GM19351 (cell line): ENCODE measurements around the gene SLC28A1.
A peak's percentile ranks its signal among the peaks of the same experiment; 100 is the strongest.

Source experiments
- ATAC-seq: cut with Tn5 transposase; IDR thresholded peaks from one replicate; pipeline ENCODE4 v1.9.1; 2021; ENCODE audit warnings: mild to moderate bottlenecking, moderate library complexity; ENCODE audit not compliant: unreplicated experiment

SLC28A1 gene

DNA sequence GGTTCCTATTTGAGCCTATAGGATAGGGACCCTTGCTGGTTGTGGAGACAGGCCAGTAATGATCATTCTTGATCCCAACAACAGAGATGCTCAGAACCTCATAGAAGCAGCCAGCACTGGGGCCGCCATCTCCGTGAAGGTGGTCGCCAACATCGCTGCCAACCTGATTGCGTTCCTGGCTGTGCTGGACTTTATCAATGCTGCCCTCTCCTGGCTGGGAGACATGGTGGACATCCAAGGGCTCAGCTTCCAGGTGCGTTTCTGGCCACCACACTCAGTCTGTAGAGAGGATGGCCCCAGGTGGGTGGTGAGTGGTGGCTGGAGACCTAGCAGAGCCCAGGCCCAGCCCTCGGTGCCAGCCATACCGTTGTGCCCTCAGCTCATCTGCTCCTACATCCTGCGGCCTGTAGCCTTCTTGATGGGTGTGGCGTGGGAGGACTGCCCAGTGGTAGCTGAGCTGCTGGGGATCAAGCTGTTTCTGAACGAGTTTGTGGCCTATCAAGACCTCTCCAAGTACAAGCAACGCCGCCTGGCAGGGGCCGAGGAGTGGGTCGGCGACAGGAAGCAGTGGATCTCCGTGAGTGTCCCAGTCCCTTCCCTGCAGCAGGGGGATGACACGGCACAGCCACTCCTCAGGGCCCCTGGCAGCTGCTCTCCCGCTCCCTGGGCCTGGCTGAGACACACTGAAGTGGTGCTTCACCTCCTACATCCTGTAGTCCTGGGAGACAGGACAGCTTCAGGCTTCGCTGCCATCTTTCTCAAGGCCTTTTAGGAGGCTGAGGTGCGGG, 50.7 kb downstream of the SLC28A1 start:
- no peak for ATAC-seq

DNA sequence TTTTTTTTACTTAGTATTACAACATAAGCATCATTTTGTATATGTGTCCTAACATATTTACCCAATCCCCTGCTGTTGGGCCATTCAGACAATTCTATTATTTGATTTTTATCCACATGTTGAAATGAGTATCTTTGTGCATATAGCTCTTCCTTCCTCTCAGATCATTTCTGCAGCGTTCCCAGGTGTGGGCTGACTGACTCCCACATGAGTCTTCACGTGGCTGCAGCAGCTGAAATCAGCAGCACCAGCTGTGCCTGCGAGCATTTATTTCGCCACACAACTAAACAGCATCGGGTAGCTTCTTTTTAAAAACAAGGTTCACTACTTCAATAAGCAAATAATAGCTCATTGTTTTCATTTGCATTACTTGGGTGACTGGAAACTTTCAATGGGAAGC, 52.7 kb downstream of the SLC28A1 start:
- no peak for ATAC-seq

DNA sequence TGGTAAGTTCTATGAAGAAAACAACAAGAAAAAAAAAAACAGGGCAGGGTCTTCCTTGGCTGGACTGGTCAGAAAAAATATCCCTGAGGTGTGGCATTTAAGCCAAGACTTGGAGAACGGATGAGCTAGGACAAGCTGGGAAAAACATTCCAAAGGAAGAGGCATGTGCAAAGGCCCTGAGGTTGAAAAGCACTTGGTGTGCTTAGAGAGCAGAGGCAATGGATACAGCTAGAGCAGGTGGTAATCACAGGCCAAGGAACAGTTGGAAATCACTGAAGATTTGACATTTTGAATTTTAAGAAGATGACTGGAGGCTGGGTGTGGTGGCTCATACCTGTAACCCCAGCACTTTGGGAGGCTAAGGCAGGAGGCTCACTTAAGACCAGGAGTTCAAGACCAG, 54.3 kb downstream of the SLC28A1 start:
- ATAC-seq = no peak

DNA sequence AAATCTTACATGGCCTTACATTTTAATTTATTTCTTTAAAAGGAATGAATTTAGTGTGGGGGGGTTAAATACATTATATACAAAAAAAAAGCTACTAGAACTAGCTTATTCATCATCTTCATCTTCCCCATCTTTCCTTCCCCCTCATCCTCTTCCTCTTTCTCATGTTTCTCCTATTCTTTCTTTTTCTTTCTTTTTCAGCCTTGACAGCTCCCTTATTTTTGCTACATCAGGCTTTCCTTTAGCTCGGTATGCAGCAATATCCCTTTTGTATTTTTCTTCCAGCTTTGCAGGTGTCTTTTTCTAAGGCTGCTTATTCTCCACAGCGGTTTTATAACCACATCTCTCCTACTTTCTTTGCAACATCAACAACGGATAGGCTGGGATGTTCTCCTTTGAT, 55.9 kb downstream of the SLC28A1 start:
- no peak for ATAC-seq

DNA sequence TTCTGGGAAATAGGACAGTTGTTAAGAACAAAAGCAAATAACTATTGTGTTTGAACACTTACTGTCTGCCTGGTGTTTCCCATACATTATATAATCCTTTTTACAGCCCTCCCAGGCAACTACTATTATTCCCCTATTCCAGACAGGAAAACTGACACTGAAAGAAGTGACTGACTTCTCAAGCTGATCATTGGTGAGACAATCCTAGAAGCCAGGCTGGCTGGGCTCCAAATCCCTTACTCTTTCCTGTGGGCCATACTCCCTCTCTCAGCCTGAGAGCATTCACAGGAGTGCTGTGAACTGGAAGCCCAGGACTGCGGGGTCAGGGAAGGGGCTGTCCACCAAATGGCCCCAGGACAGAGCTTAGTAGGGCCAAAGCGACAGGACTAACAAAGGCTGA, 58.0 kb downstream of the SLC28A1 start:
- ATAC-seq = no peak

DNA sequence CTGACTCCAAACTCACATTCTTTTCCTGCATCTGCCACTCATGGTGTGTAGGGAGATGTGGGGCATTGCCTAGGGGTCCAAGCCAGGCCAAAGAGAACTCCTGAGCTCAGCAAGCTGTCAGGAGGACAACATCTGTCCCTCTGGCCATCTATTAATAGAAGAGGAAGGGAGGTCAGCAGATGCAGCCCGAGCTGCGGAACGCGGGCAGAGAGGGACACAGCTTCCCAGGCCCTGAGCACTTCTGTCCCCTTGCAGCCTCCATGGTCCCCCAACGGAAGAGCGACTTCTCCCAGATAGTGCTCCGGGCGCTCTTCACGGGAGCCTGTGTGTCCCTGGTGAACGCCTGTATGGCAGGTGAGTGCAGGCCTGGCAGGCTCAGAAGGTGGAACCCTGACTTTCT, 59.8 kb downstream of the SLC28A1 start:
- ATAC-seq = no peak

DNA sequence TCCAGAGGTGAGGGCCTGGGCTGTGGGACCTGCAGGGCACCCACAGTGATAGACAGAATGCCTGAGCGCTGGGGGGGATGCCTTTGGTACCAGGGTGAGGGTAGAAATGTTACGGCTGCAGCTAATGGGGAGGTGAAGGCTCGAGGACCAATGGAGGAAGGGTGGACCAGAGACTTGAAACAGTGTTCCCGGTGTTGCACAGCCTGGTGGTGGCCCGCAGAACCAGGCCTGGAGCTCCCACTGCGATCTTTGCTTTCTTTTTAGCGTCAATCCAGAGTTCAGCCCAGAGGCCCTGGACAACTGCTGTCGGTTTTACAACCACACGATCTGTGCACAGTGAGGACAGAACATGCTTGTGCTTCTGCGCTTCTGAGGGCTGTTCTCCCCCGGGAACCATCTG, 60.4 kb downstream of the SLC28A1 start:
- no peak for ATAC-seq

DNA sequence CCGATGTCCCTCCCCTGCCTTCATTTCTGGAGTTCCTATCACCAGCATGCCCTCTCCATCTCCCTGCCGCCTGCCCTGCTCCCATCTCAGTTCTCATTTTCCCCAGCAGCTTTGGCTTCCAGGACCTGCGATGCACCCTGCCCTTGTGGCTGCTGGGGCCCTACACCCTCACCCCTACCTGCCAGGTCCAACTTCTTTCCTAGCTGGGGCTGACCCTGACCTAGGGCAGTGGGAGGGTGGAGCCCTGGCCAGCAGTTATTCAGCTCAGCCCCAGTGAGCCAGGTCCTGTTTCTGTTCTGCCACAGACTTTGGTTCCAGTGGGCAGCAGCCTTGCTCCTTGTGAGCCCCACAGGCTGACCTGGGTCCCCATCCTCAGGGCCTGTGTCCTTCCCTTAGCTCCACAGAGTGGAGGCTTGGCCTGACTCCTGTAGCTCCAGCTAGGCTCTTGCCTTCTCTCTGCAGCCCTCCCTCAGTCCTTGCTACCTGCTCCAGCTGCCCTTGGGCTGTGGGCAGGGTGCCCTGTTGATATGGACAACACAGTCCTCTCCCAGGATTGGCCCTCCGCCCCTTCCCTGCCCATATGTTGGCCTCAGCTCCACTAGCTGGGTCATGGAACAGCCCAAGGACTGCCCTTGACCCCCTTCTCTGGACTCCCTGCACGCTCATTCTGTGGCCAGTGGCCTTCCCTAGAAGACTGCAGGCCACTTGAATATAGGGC, 62.5 kb downstream of the SLC28A1 start:
- no peak for ATAC-seq

DNA sequence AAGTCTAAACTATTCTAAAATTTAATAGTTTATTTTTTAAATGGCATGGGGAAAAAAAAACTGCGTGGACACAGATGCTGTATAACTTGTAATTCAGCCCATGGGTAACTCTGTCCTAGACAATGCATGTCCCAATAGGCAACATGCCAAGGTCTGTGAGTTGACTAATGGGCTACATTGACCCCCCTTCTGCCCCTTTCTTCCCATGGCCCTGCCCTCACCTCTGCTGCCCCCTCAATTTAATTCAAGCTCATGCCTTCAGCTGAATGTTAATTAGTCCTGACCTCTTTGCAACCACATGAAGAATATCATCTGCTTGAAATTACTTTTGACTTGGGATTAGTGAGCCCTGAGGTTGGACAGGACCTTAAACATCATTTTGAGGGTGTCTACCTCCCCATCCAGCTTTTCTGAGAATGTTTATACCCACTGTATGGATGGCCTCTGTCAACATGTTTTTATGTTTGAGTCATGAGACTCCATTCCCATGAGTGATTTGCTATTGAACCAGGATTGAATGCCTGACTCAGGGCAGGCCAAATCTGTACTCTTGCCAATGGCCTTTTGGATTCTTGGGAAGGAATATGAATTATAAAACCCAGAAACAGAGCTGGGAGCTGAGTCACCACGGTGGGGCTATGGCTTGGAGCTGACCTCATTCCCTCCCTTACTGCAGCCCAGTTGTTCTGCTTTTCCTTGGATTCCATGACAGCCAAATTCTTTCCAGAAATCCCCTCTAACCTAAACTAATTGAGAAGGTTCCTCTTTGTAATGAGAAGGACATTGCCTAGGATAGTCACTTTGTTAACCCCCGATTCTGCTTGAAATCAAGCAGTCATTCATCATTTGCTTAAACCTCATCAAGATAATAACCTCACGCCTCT, 63.7 kb downstream of the SLC28A1 start:
- ATAC-seq = no peak

DNA sequence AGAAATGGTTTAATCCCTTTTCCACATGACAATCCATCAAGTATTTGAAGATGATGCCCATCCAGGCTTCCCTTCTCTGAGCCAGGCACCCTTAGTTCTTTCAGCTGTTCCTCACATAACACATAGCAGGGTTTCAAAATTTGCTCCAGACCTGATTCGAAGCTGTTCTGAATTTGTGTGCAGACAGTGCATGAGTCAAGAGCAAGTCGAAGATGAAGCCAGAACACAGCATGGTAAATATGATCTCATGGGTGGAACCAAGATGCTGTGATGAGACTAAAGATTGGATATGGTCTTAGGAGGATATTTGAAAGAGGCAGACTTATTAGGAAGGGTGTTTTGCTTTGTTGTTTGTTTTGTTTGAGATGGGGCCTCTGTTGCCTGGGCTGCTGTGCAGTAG, 64.6 kb downstream of the SLC28A1 start:
- ATAC-seq = no peak

DNA sequence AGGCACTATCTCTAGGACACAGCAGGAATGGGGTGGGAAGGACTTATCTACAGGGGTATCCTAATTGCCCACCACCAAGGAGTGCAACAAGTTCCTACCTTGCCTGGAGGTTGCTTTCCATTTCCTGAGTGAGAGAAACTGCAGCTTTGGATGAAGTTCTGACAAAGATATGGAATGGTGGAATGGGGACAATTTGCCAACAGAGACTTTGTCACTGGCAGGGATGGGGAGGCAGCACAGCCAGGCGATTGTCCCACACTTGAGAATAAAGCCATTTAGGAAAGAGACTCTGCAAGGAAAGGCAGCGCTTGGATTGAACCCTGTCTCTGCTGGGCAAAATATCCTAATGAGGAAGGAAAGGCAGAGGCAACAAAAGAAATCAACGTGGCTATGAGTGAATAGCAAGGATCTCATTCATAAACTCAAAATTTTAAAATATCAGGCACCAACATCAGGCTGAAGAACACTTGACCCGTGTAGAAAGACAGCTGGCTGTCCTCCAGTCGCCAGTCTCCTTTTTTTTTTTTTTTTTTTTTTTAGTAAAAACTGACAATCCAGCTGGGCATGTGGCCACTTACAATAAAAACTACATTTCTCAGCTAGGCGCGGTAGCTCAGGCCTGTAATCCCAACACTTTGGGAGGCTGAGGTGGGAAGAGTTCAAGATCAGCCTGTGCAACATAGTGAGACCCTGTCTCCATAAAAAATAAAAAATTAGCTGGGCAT, 65.5 kb downstream of the SLC28A1 start:
- ATAC-seq = no peak

DNA sequence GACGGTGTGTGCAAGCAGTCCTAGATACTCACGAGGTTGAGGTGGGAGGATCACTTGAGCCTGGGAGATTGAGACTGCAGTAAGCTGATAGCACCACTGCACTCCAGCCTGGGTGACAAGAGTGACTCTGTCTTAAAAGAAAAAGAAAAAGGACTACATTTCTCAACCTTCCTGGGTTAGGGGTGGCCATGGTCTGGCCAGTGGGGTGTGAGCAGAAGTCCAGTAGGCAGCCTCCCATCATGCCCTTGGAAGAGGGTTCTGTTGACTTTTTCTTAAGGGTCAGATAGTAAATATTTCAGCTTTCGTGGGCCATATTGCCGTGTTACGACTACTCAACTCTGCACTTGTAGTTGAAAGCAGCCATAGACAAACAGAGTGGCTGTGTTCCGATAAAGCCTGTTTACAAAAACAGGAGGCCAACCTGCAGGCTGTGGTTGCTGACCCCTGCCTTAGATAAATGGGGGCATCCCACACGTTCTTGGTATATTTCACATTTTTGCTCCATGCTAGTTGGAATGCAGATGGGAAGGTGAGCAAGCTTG, 66.2 kb downstream of the SLC28A1 start:
- no peak for ATAC-seq

DNA sequence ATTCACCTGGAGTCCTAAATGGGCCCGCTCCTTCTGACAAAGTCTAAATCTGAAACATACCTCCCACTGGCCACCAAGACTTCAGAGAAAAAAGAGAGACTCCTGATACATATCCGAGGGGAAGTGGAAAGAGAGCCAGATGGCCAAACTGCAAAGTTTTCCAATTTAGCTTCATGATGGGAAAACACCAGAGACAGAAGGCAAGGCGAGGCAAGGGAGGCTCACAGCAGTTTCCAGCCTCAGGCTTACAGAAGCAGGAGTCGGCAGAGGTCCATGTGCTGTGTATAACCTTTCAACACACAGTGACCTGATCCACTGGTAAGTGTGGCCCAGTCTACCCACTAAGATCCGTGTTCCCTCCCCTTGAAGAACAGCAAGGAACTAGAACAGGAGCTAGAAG, 67.3 kb downstream of the SLC28A1 start:
- no peak for ATAC-seq

DNA sequence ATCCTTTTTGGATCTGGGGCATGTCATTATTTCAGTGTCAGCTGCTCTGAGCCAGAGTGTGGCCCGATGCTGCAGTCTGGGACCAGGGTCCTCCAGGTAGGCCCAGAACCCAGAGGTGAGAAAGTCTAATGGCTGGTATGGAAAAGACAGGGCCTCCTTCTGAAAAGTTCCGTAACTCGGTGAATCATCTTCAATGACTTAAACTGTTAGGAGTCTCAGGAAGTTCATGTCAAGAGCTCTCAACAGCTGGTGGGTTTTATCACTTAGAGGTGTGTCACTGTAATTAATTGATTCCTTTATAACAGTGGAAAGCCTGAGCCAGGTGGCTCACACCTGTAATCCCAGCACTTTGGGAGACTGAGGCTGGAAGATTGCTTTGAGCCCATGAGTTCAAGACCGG, 68.7 kb downstream of the SLC28A1 start:
- ATAC-seq = no peak

DNA sequence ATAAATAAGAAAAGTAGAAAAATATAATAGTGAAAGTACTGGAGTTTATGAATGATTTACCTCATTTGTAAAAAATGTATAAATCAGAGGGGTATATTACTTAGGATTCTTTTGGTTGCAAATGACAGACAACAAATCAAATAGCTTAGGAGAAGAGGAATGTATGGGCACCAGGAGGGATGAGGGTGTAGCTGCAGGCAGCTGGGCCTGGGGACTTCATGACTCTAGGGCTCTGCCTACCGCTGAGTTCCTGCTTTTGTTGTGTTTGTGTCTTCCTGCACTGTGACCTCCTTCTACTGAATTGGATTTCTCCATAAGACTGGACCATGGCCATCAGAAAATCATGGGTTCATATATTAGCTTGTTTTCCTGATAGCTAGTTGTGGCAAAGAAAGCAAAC, 69.3 kb downstream of the SLC28A1 start:
- no peak for ATAC-seq

DNA sequence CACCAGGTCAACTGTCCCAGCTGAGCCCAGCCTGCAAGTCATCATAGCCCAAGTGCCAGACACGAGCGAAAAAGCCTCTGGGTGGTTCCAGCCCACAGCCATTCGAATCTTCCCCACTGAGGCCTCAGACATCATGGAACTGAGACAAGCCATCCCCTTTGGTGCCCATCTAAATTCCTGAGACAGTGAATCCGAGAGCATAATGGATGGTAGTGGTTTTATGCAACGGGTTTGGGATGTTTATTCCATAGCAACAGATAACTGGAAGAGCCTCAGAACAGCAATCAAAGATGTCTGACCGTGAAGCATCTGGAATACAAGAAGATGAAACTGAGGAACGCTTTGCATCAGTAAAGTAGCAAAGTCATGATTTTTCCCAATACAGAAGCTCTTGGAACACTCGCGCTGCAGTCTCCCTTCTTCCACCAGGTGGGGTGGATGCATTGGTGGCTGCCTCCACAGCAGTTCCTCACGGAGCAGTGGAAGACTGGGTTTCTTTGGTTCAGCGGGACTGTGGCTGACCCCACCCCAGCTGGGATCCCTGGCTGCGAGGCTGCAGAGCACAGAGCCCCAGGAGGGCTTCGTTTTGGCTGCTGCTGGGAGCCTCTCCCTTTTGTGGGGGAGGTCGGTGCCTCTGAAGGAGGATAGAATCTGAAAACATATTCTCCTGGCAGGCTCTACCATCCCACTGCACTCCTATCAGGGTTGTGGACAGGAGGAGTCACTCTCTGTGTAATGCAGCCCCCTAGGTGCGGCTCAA, 70.8 kb downstream of the SLC28A1 start:
- peak; percentile 43 for ATAC-seq

DNA sequence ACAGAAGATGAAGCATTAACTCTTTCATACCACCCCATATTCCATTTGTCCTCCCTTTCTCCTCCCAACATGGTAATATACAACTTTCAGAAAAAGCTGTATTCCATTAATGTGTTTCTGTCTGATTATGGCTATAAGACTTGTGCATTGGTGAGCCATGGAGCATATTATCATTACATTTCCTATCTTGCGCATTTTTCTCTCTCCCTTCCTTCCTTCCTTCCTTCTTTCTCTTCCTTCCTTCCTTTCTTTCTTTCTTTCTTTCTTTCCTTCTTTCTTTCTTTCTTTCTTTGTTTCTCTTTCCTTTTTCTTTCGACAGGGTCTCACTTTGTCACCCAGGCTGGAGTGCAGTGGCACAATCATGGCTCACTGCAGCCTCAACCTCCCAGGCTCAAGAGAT, 71.7 kb downstream of the SLC28A1 start:
- no peak for ATAC-seq

DNA sequence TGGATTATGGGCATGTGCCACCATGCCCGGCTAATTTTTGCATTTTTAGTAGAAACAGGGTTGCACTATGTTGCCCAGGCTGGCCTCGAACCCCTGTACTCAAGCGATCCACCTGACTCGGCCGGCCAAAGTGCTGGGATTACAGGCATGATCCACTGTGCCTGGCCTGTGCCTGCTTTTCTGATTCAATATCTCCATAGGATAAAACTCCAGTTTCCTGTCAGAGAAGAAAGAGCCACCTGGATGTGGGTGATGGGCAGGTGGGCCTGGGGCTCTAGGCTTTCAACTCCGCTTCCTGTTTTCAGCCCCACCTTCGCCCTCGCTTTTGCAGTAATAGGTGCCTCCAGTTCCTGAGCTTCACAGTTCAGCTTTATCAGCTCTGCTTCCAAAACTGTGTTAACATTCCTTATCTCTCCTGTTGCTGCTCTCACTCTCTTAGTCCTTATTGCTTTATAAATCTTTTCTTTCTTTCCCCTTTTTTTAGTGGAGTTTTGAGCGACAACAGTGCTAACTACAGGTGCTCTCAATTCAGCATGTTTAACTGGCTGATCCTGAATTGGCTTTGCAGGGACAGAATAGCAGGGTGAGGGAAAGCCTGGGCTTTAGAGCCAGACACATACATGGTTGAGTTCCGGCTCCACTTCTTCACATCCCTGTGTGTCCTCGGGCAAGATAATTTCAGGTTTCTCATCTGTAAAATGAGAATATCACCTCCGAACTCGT, 76.1 kb downstream of the SLC28A1 start:
- ATAC-seq = no peak

DNA sequence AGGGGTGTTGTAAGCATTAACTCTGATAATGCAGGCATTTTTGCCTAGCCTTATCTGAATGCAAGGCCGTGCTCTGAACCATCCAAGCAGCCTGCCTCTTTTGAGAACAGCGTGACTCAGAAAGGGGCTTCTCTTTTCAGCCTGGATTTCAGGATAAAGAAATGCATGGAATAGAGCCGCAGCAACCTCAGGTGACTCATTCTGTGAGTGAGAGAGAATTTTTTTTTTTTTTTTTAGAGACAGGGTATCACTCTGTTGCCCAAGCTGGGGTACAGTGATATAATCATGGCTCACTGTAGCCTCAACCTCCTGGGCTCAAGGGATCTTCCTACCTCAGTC, 76.6 kb downstream of the SLC28A1 start:
- no peak for ATAC-seq
